Neuronal stem cell (in vitro differentiated cells): Measurements from ENCODE around the gene CTNNBIP1.

Experiments used
- DNase-seq: peaks from one replicate; pipeline ENCODE4 v3.0.0-alpha.2; 2013; ENCODE audit warnings: low spot score
- H2AFZ ChIP-seq: one replicate; pipeline ENCODE4 v1.6.1; 2013; ENCODE audit warnings: mild to moderate bottlenecking, low read length, inconsistent platforms
- H2AK5ac ChIP-seq: 2 replicates; pipeline ENCODE4 v1.6.1; 2013; ENCODE audit warnings: low read depth, mild to moderate bottlenecking, inconsistent platforms, low read length, moderate library complexity, mixed read lengths
- H2BK120ac ChIP-seq: 2 replicates; pipeline ENCODE4 v1.6.1; 2013; ENCODE audit warnings: low read depth, mild to moderate bottlenecking, inconsistent platforms, low read length, moderate library complexity, mixed read lengths
- H2BK12ac ChIP-seq: one replicate; pipeline ENCODE4 v1.6.1; 2013; ENCODE audit warnings: low read length, inconsistent platforms
- H2BK15ac ChIP-seq: 2 replicates; pipeline ENCODE4 v1.6.1; 2013; ENCODE audit warnings: mild to moderate bottlenecking, low read length, inconsistent platforms, mixed read lengths
- H2BK5ac ChIP-seq: one replicate; pipeline ENCODE4 v1.6.1; 2013; ENCODE audit warnings: inconsistent platforms, mild to moderate bottlenecking, low read length, moderate library complexity
- H3K14ac ChIP-seq: one replicate; pipeline ENCODE4 v1.6.1; 2013; ENCODE audit warnings: low read length, inconsistent platforms
- H3K18ac ChIP-seq: 2 replicates; pipeline ENCODE4 v1.6.1; 2013; ENCODE audit warnings: low read length, inconsistent platforms
- H3K23ac ChIP-seq: 2 replicates; pipeline ENCODE4 v1.6.1; 2013; ENCODE audit warnings: low read depth, mild to moderate bottlenecking, mixed read lengths, low read length, inconsistent platforms; ENCODE audit not compliant: poor library complexity
- H3K27ac ChIP-seq: replicated peaks from 3 replicates; pipeline ENCODE4 v1.5.1; 2013; ENCODE audit warnings: low read length, inconsistent platforms
- H3K27me3 ChIP-seq, 3 experiments: 2 replicates each; pipeline ENCODE4 v1.6.1; 2013; ENCODE audit warnings: low read length in 3 of 3, mild to moderate bottlenecking in 2 of 3, inconsistent platforms in 1 of 3, low read depth in 1 of 3, mixed read lengths in 1 of 3, moderate library complexity in 1 of 3; ENCODE audit not compliant: control insufficient read depth in 3 of 3, insufficient read depth in 3 of 3
- H3K36me3 ChIP-seq, 2 donors: replicated peaks in 1 of 2; 2 replicates each; pipeline ENCODE4 v1.6.1; 2013; ENCODE audit warnings: low read length in 2 of 2; ENCODE audit not compliant: control insufficient read depth in 2 of 2, insufficient read depth in 2 of 2
- H3K4ac ChIP-seq: 2 replicates; pipeline ENCODE4 v1.6.1; 2013; ENCODE audit warnings: inconsistent platforms, mild to moderate bottlenecking, low read length, moderate library complexity
- H3K4me1 ChIP-seq, 2 donors: 1 replicate in 1 of 2; 2 replicates in 1 of 2; pipeline ENCODE4 v1.6.1; 2013; ENCODE audit warnings: low read length in 2 of 2, low read depth in 1 of 2; ENCODE audit not compliant: control insufficient read depth in 2 of 2, insufficient read depth in 1 of 2
- H3K4me2 ChIP-seq: one replicate; pipeline ENCODE4 v1.6.1; 2013; ENCODE audit warnings: mild to moderate bottlenecking, low read length, inconsistent platforms; ENCODE audit not compliant: insufficient read depth, poor library complexity, severe bottlenecking
- H3K4me3 ChIP-seq, 2 donors: 2 replicates each; pipeline ENCODE4 v1.5.1; 2013; ENCODE audit warnings: low read length in 2 of 2, mild to moderate bottlenecking in 2 of 2, inconsistent platforms in 1 of 2, moderate library complexity in 1 of 2
- H3K79me1 ChIP-seq: one replicate; pipeline ENCODE4 v1.6.1; 2013; ENCODE audit warnings: low read depth, mild to moderate bottlenecking, inconsistent platforms, low read length, moderate library complexity
- H3K9ac ChIP-seq: one replicate; pipeline ENCODE4 v1.6.1; 2013; ENCODE audit warnings: mild to moderate bottlenecking, low read depth, low read length, inconsistent platforms; ENCODE audit not compliant: poor library complexity
- H3K9me3 ChIP-seq, 2 donors: replicated peaks in 1 of 2; 2 replicates each; pipeline versions ENCODE3 to v1.6.1; 2013; ENCODE audit warnings: low read length in 2 of 2, mild to moderate bottlenecking in 2 of 2, inconsistent platforms in 1 of 2, low read depth in 1 of 2, mixed read lengths in 1 of 2, moderate library complexity in 1 of 2; ENCODE audit not compliant: control insufficient read depth in 2 of 2, insufficient read depth in 1 of 2
- H4K8ac ChIP-seq: one replicate; pipeline ENCODE4 v1.6.1; 2013; ENCODE audit warnings: low read depth, mild to moderate bottlenecking, inconsistent platforms, low read length, moderate library complexity
- H4K91ac ChIP-seq: one replicate; pipeline ENCODE4 v1.6.1; 2013; ENCODE audit warnings: low read length, low read depth, mild to moderate bottlenecking, inconsistent platforms; ENCODE audit not compliant: poor library complexity
- WGBS, 2 donors: extraction: QIAGEN DNeasy Blood & Tissue Kit; methylation state at CpG; one replicate each; pipeline ENCODE4 v1.1.7; 2013; ENCODE audit warnings: missing lambda C conversion rate in 2 of 2, mixed read lengths in 1 of 2; ENCODE audit not compliant: insufficient read length in 2 of 2, insufficient replicate concordance in 1 of 2; ENCODE audit errors: extremely low coverage in 2 of 2; 5-methylcytosine and 5-hydroxymethylcytosine counted together

Gene CTNNBIP1

GRCh38 chr1:9908871-9909233 lies 1.2 kb downstream of the CTNNBIP1 start:
- Histone ChIP-seq H3K9me3 (no peaks in the 10 kb centered on the region), H2BK120ac (no peak overlapping the region), H2BK5ac (no peak overlapping the region), H3K27me3 (no peaks in the 10 kb centered on the region), H3K36me3 (no peaks in the 10 kb centered on the region), H3K4me3 (peak overlapping the region; percentile 64 to 91), H3K14ac (no peak overlapping the region), H3K18ac (peak overlapping the region; percentile 84), H3K4me1 (peaks cover 3 to 5% of the 10 kb centered on the region in 2 donors), H2BK15ac (no peak overlapping the region), H3K23ac (peak overlapping the region; percentile 95), H3K4me2 (peak overlapping the region; percentile 97), H3K9ac (peak overlapping the region; percentile 91), H3K79me1 (peaks cover 1% of the 10 kb centered on the region), H4K8ac (no peak overlapping the region), H3K4ac (no peak overlapping the region), H4K91ac (no peak overlapping the region), H2AFZ (peak overlapping the region; percentile 86), H2AK5ac (peak overlapping the region; percentile 88), H2BK12ac (no peak overlapping the region), H3K27ac (no peak overlapping the region)
- no CpG with 5 or more reads among the region's 4 CpGs for WGBS, 2 donors
- DNase-seq = no peak

- Histone ChIP-seq H2AFZ (no peak overlapping the region), H3K9ac (no peak overlapping the region), H3K18ac (no peak overlapping the region), H3K27ac (no peak overlapping the region), H3K4ac (no peak overlapping the region), H2BK120ac (no peak overlapping the region), H3K4me3 (no peak overlapping the region), H2AK5ac (no peak overlapping the region), H3K79me1 (peaks cover 1% of the 10 kb centered on the region), H2BK12ac (no peak overlapping the region), H3K27me3 (no peaks in the 10 kb centered on the region), H3K36me3 (no peaks in the 10 kb centered on the region), H4K91ac (no peak overlapping the region), H4K8ac (no peak overlapping the region), H2BK5ac (no peak overlapping the region), H3K4me2 (no peak overlapping the region), H3K4me1 (peaks cover 3 to 5% of the 10 kb centered on the region in 2 donors), H3K9me3 (no peaks in the 10 kb centered on the region), H2BK15ac (no peak overlapping the region), H3K23ac (no peak overlapping the region), H3K14ac (no peak overlapping the region)
- DNase-seq = no peak
- no CpG with 5 or more reads among the region's 5 CpGs for WGBS, 2 donors
Measured at GRCh38 chr1:9907441-9907840, 2.6 kb downstream of the CTNNBIP1 start.

- Histone ChIP-seq H3K79me1 (peaks cover 3% of the 10 kb centered on the region), H3K4me3 (no peak overlapping the region), H2BK5ac (no peak overlapping the region), H3K27me3 (no peaks in the 10 kb centered on the region), H3K4me2 (no peak overlapping the region), H3K4me1 (peaks cover 3 to 8% of the 10 kb centered on the region in 2 donors), H2BK120ac (no peak overlapping the region), H2BK12ac (no peak overlapping the region), H3K27ac (no peak overlapping the region), H2AFZ (no peak overlapping the region), H3K18ac (no peak overlapping the region), H3K36me3 (no peaks in the 10 kb centered on the region), H2AK5ac (no peak overlapping the region), H3K14ac (no peak overlapping the region), H3K4ac (no peak overlapping the region), H3K9ac (no peak overlapping the region), H3K9me3 (no peaks in the 10 kb centered on the region), H2BK15ac (no peak overlapping the region), H3K23ac (no peak overlapping the region), H4K8ac (no peak overlapping the region), H4K91ac (no peak overlapping the region)
- no peak for DNase-seq
- no CpG with 5 or more reads among the region's 2 CpGs for WGBS, 2 donors
Measured at GRCh38 chr1:9906466-9906865, 3.6 kb downstream of the CTNNBIP1 start.

- H3K4me3 ChIP-seq = no peak overlapping the region
- H3K14ac ChIP-seq = no peak overlapping the region
- no peak overlapping the region for H2AK5ac ChIP-seq
- no peak overlapping the region for H3K4me2 ChIP-seq
- H3K36me3 ChIP-seq = no peaks in the 10 kb centered on the region
- H3K79me1 ChIP-seq = peaks cover 6% of the 10 kb centered on the region
- H2BK5ac ChIP-seq = no peak overlapping the region
- H3K4ac ChIP-seq = no peak overlapping the region
- no peak overlapping the region for H2BK120ac ChIP-seq
- H3K27ac ChIP-seq = no peak overlapping the region
- H2AFZ ChIP-seq = no peak overlapping the region
- 100% methylated on average over 2 of the region's 4 CpGs; no CpG with 5 or more reads in 1 of the 2 donors for WGBS, 2 donors
- H3K4me1 ChIP-seq = peaks cover 3 to 8% of the 10 kb centered on the region in 2 donors
- H3K18ac ChIP-seq = no peak overlapping the region
- no peak for DNase-seq
- H4K8ac ChIP-seq = no peak overlapping the region
- H3K9ac ChIP-seq = no peak overlapping the region
- H2BK15ac ChIP-seq = no peak overlapping the region
- no peak overlapping the region for H3K23ac ChIP-seq
- H2BK12ac ChIP-seq = no peak overlapping the region
- no peaks in the 10 kb centered on the region for H3K27me3 ChIP-seq
- H3K9me3 ChIP-seq = no peaks in the 10 kb centered on the region
- H4K91ac ChIP-seq = no peak overlapping the region
Measured at GRCh38 chr1:9905010-9905409, 5.1 kb downstream of the CTNNBIP1 start.
